Keratinocyte (primary cell): Measurements from ENCODE around the gene TMA7. TPM values are rescaled to one million over a fixed set of nuclear protein-coding genes. Genes with fewer than 3 reads are reported as not detected.

Experiments used
- DNase-seq: peaks from one replicate; pipeline ENCODE4 v3.0.0-alpha.2; 2011; ENCODE audit warnings: low read depth, missing footprints, low spot score
- FAIRE-seq: peaks from 2 replicates; lab custom pipeline; 2011; peaks lifted over from hg19 to GRCh38; lab: Jason Lieb, UNC
- H2AFZ ChIP-seq: 2 replicates; pipeline ENCODE4 v1.6.0; 2012; ENCODE audit warnings: low read length, control low read depth, inconsistent platforms; ENCODE audit not compliant: control insufficient read depth
- H3K27ac ChIP-seq: 2 replicates; pipeline ENCODE4 v1.5.1; 2011; ENCODE audit warnings: low read length; ENCODE audit not compliant: control insufficient read depth, insufficient read depth
- H3K27me3 ChIP-seq: 3 replicates; pipeline ENCODE4 v1.6.0; 2011; ENCODE audit warnings: low read length; ENCODE audit not compliant: control insufficient read depth, insufficient read depth; ENCODE audit errors: extremely low read depth
- H3K36me3 ChIP-seq, 2 experiments: 2 replicates in 1 of 2; 3 replicates in 1 of 2; pipeline ENCODE4 v1.5.1; 2011; ENCODE audit warnings: low read length in 2 of 2, mild to moderate bottlenecking in 1 of 2; ENCODE audit not compliant: control insufficient read depth in 2 of 2, insufficient read depth in 2 of 2; ENCODE audit errors: extremely low read depth in 1 of 2
- H3K4me1 ChIP-seq: 3 replicates; pipeline ENCODE4 v1.5.1; 2011; ENCODE audit warnings: low read length; ENCODE audit not compliant: control insufficient read depth, insufficient read depth; ENCODE audit errors: extremely low read depth
- H3K4me2 ChIP-seq: 3 replicates; pipeline ENCODE4 v1.6.0; 2011; ENCODE audit warnings: low read depth, low read length; ENCODE audit not compliant: control insufficient read depth, insufficient read depth; ENCODE audit errors: extremely low read depth
- H3K4me3 ChIP-seq, 3 experiments: fragments of 200-600 bp in 1 of 3; sonication (generic) in 1 of 3; 2 replicates in 2 of 3; 3 replicates in 1 of 3; pipeline ENCODE4 v1.5.1; 2011 to 2016; ENCODE audit warnings: low read length in 3 of 3, mild to moderate bottlenecking in 3 of 3, control low read depth in 2 of 3, inconsistent platforms in 1 of 3, low read depth in 1 of 3, mixed read lengths in 1 of 3, mixed run types in 1 of 3, moderate library complexity in 1 of 3; ENCODE audit not compliant: control insufficient read depth in 2 of 3, insufficient read depth in 2 of 3; ENCODE audit errors: extremely low read depth in 1 of 3
- H3K79me2 ChIP-seq: 2 replicates; pipeline ENCODE4 v1.6.0; 2012; ENCODE audit warnings: low read length; ENCODE audit not compliant: control insufficient read depth, insufficient read depth
- H3K9ac ChIP-seq: 3 replicates; pipeline ENCODE4 v1.6.0; 2011; ENCODE audit warnings: low read length; ENCODE audit not compliant: control insufficient read depth, insufficient read depth; ENCODE audit errors: extremely low read depth
- H3K9me1 ChIP-seq: 3 replicates; pipeline ENCODE4 v1.6.0; 2011; ENCODE audit warnings: low read length; ENCODE audit not compliant: control insufficient read depth, insufficient read depth; ENCODE audit errors: extremely low read depth
- H3K9me3 ChIP-seq: 2 replicates; pipeline ENCODE4 v1.5.1; 2012; ENCODE audit warnings: low read depth, low read length; ENCODE audit not compliant: control insufficient read depth
- H4K20me1 ChIP-seq: 3 replicates; pipeline ENCODE4 v1.6.0; 2011; ENCODE audit warnings: low read length; ENCODE audit not compliant: control insufficient read depth, insufficient read depth; ENCODE audit errors: extremely low read depth
- EZH2 ChIP-seq: IDR thresholded peaks from one replicate; pipeline ENCODE4 v1.6.1; 2012; ENCODE audit warnings: inconsistent platforms, mild to moderate bottlenecking, low read length, moderate library complexity
- dilution Hi-C: fragments of 300-500 bp; cut with MboI; formaldehyde crosslinking; loops from one replicate; pipeline ENCODE4 v1.7.0; 2020; ENCODE audit warnings: low sequenced_read_pairs; ENCODE audit not compliant: extremely low pct_ligation_motif_present
- polyA plus RNA-seq, 5 experiments: library from polyadenylated mRNA; depleted of rRNA in 3 of 5; stranded (reverse) in 3 of 5; stranded (forward) in 1 of 5; unstranded in 1 of 5; fragments of >200 nt; gene quantifications; 1 replicate in 1 of 5; 2 replicates in 3 of 5; 3 replicates in 1 of 5; pipeline versions ENCODE4 v1.2.1 to v1.2.3, GENCODE V29; 2011 to 2012; ENCODE audit warnings: missing spikeins in 2 of 5, low read depth in 1 of 5, low replicate concordance in 1 of 5
- TF ChIP-seq, protein P1 (sequence below), 3 experiments: IDR thresholded peaks in 1 of 3; conservative IDR thresholded peaks in 1 of 3; optimal IDR thresholded peaks in 1 of 3; 2 replicates in 2 of 3; 3 replicates in 1 of 3; pipeline versions ENCODE3 to v1.5.1; 2011; ENCODE audit warnings: low read length in 3 of 3, mild to moderate bottlenecking in 3 of 3, moderate library complexity in 2 of 3, control low read depth in 1 of 3, inconsistent platforms in 1 of 3; ENCODE audit not compliant: insufficient read depth in 2 of 3; ENCODE audit errors: extremely low read depth in 1 of 3

The TMA7 gene
- polyA plus RNA-seq, 1 donor (not counting 4 experiments of a cell fraction or from before 2014, with no cell fraction given): 418 TPM

DNA sequence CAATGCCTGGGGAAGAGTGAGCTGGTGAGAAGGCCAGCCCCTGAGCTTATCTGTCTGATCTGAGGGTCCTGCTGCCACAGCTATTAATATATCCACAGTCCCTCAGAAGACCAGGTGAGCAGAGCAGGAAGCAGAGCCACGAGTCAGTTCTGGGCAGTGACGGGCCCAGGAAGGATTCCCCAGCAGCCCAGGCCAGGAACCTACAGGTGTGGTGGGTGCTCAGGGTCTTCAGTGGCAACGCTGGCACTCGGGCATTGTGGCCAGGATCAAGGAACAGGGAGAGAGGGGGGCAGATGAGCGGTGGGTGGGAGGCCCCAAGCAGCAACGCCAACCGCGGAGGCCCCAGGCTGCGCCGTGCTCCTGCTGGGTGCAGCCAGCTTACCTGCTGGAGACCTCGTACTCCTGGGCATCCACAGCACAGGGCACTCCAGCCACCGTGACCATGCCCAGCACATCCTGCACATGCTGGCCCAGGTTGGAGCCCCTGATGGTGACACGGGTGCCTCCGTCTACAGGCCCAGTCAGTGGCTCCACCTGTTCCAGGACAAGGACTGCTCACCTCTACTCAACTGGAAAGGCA is 22.4 kb upstream of the TMA7 start:
- DNase-seq (no peak), FAIRE-seq (no peak)
- Histone ChIP-seq H3K4me3 (no peak overlapping the region), H3K4me1 (peaks cover 19% of the 10 kb centered on the region), H3K4me2 (no peak overlapping the region), H3K9me3 (no peaks in the 10 kb centered on the region), H3K9me1 (peaks cover 3% of the 10 kb centered on the region), H3K79me2 (peaks cover 23% of the 10 kb centered on the region), H4K20me1 (peaks cover 14% of the 10 kb centered on the region), H2AFZ (no peak overlapping the region), H3K36me3 (peaks cover 58% of the 10 kb centered on the region in 2 experiments), H3K27me3 (no peaks in the 10 kb centered on the region), H3K27ac (no peak overlapping the region), H3K9ac (no peak overlapping the region)
- TF ChIP-seq, protein P1, sequence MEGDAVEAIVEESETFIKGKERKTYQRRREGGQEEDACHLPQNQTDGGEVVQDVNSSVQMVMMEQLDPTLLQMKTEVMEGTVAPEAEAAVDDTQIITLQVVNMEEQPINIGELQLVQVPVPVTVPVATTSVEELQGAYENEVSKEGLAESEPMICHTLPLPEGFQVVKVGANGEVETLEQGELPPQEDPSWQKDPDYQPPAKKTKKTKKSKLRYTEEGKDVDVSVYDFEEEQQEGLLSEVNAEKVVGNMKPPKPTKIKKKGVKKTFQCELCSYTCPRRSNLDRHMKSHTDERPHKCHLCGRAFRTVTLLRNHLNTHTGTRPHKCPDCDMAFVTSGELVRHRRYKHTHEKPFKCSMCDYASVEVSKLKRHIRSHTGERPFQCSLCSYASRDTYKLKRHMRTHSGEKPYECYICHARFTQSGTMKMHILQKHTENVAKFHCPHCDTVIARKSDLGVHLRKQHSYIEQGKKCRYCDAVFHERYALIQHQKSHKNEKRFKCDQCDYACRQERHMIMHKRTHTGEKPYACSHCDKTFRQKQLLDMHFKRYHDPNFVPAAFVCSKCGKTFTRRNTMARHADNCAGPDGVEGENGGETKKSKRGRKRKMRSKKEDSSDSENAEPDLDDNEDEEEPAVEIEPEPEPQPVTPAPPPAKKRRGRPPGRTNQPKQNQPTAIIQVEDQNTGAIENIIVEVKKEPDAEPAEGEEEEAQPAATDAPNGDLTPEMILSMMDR (optimal IDR thresholded peaks at IDR 0.05 in 1 of 3, IDR thresholded peaks at IDR 0.05 in 1 of 3, conservative IDR thresholded peaks at IDR 0.05 in 1 of 3; ENCODE audit: extremely low read depth in 1 of 3, insufficient read depth in 2 of 3, low read length in 3 of 3): no peak
- no peak for TF ChIP-seq EZH2
- dilution Hi-C loops: no loop called here

DNA sequence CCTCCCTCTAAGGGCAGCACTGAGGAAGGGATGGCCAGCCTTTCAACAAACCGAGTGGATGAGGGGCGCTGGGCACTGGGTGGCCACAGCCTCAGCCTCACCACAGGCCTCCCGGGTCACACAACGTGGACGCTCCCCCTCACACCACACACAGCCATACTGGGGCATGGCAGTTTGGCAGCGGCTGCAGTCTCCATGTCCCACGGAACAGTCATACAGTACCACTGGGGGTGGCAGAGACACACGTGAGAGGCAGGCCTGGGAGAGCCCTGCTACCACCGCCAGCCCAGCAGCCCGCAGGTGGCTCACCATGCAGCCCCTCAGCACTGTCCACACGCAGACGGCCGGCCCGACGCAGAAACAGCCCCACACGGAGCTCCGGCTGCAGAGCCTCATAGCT is 21.9 kb upstream of the TMA7 start:
- Histone ChIP-seq H3K36me3 (peaks cover 56 to 63% of the 10 kb centered on the region in 2 experiments), H3K27me3 (no peaks in the 10 kb centered on the region), H3K9ac (no peak overlapping the region), H4K20me1 (peaks cover 17% of the 10 kb centered on the region), H3K4me2 (no peak overlapping the region), H3K4me1 (peaks cover 19% of the 10 kb centered on the region), H3K4me3 (no peak overlapping the region), H3K9me3 (no peaks in the 10 kb centered on the region), H3K27ac (no peak overlapping the region), H2AFZ (no peak overlapping the region), H3K9me1 (peaks cover 3% of the 10 kb centered on the region), H3K79me2 (peaks cover 28% of the 10 kb centered on the region)
- dilution Hi-C loops: no loop called here
- TF ChIP-seq, protein P1 (optimal IDR thresholded peaks at IDR 0.05 in 1 of 3, IDR thresholded peaks at IDR 0.05 in 1 of 3, conservative IDR thresholded peaks at IDR 0.05 in 1 of 3; ENCODE audit: extremely low read depth in 1 of 3, insufficient read depth in 2 of 3, low read length in 3 of 3): no peak
- no peak for TF ChIP-seq EZH2
- DNase-seq: no peak
- no peak for FAIRE-seq
